ENCODE results near the gene INO80.

INO80 gene

DNA sequence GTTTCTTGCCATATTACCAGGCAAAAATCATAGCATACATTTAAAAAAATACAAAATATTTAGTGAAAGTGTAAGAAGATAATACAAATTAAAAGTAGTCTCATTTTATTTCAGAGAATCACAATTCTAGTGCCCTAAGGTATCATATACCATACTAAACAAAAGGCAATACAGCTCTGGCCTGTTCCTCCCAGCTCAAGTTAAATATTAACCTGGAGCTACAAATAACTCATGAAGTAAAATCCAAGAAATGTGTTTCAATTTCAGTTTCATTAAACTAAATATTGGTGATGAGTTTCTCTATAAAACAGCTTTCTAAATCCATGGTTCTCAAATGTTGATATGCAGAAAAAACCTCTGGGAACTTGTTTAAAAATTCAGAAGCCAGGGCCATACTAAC is 67.7 kb downstream of the INO80 start:
- H3K9me3 Mint-ChIP-seq, result no peaks in the 10 kb centered on the region
- H3K27me3 Mint-ChIP-seq, result no peaks in the 10 kb centered on the region
- H3K4me3 Mint-ChIP-seq, result no peak overlapping the region
- no peak overlapping the region for H3K27ac Mint-ChIP-seq
- ATAC-seq (ENCODE audit: low read depth) (no peak), DNase-seq (ENCODE audit: low spot score in 2 of 2) (no peak)
- H3K36me3 Mint-ChIP-seq, result peaks cover 42% of the 10 kb centered on the region
- no peaks in the 10 kb centered on the region for H3K4me1 Mint-ChIP-seq

DNA sequence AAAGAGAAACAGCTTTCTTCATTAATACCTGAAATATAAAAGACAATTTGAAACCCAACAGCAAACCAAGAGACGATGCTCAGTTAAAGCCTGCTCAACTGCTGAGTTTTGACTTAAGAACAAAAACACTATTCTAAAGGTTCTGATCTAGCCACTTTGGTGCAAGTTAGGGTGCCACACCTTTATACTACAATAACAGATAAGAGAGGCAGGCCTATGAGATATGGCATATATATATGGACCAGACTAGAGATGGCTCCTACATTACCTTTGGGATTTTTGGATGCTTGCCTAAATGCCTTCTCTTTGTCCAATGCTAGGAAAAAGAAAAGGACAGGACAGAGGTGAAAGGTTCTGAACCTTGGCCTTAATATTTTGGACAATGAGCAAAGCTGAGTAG is 68.6 kb downstream of the INO80 start:
- no peaks in the 10 kb centered on the region for H3K9me3 Mint-ChIP-seq
- no peaks in the 10 kb centered on the region for H3K27me3 Mint-ChIP-seq
- no peak overlapping the region for H3K4me3 Mint-ChIP-seq
- H3K27ac Mint-ChIP-seq, result no peak overlapping the region
- no peak for ATAC-seq (ENCODE audit: low read depth)
- DNase-seq (ENCODE audit: low spot score in 2 of 2), result no peak
- no peaks in the 10 kb centered on the region for H3K4me1 Mint-ChIP-seq
- peaks cover 42% of the 10 kb centered on the region for H3K36me3 Mint-ChIP-seq

DNA sequence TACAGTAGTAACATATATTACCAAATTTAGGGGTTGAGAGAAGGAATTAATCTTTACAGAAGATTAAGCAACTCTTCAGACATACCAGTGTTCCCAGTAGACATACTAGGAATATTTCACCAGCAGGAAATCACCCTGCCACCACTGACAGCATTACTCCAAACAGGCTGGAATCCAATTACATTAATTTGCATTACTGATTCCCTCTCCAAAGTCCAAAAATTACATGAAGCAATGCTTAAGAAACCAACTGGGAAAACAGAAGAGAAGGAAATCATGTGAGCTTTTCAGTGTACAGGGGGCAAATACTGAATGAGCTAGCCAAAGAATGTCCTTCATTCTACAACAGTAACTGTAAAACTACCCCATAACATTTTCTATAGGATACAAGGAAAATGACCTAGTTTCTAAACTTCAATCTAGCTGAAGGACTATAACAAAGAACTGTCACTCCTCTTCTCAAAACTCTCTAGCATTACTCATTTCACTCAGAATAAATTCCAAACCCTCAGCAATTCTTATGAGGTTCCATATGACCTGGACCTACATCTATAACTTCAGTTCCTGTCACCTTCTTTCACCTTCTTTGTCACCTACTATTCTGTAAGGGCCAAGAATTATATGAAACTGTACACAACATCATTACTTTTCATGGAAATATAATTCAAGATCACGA is 72.7 kb downstream of the INO80 start:
- peaks cover 32% of the 10 kb centered on the region for H3K36me3 Mint-ChIP-seq

DNA sequence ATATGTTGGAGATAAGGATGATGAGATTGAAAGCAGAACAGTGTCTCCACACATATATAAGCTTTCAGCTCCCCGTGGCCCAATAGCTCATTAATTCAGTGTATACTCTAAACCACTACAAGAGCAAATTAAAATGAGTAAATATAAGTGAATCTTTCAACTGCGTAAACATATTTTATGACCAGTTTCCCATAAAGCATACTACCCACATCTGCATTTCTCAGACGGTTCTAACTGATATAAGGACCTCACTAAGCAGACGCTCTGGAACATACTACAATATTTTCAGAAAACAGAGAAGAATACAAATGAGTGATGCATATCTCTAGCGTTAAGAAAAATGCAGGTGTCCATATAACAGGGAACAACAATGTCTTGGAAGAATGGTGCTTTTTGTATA is 73.2 kb downstream of the INO80 start:
- no peaks in the 10 kb centered on the region for H3K27me3 Mint-ChIP-seq

More for the DNA sequence above, 72.7 kb downstream of the INO80 start:
- Mint-ChIP-seq H3K27me3 (no peaks in the 10 kb centered on the region), H3K9me3 (no peaks in the 10 kb centered on the region), H3K4me1 (no peaks in the 10 kb centered on the region), H3K4me3 (no peak overlapping the region), H3K27ac (peak overlapping the region; percentile 65)
- DNase-seq (ENCODE audit: low spot score in 2 of 2), result no peak
- no peak for ATAC-seq (ENCODE audit: low read depth)

DNA sequence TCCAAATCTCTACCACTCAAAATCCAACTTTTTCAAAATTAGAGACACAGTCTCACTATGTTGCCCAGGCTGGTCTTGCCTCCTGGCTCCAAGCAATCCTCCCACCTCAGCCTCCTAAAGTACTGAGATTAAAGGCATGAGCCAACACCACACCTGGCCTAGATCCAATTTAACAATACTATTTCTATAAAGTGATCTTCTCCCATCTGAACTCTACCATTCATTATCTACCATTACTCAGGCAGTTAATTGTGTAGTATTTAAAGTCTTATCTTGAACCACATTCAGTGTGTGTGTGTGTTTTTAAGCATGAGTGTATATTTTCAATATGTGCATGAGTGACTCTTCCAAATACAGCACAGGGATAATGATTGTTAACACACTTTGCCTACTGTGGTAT is 77.0 kb downstream of the INO80 start:
- Mint-ChIP-seq H3K4me3 (no peak overlapping the region), H3K27ac (no peak overlapping the region), H3K36me3 (peaks cover 28% of the 10 kb centered on the region), H3K9me3 (no peaks in the 10 kb centered on the region), H3K4me1 (no peaks in the 10 kb centered on the region), H3K27me3 (no peaks in the 10 kb centered on the region)
- DNase-seq (ENCODE audit: low spot score in 2 of 2), result no peak
- no peak for ATAC-seq (ENCODE audit: low read depth)

More for the DNA sequence above, 73.2 kb downstream of the INO80 start:
- H3K4me3 Mint-ChIP-seq, result no peak overlapping the region
- H3K27ac Mint-ChIP-seq, result no peak overlapping the region
- ATAC-seq (ENCODE audit: low read depth) (no peak), DNase-seq (ENCODE audit: low spot score in 2 of 2) (no peak)
- no peaks in the 10 kb centered on the region for H3K9me3 Mint-ChIP-seq
- no peaks in the 10 kb centered on the region for H3K4me1 Mint-ChIP-seq
- H3K36me3 Mint-ChIP-seq, result peaks cover 32% of the 10 kb centered on the region

DNA sequence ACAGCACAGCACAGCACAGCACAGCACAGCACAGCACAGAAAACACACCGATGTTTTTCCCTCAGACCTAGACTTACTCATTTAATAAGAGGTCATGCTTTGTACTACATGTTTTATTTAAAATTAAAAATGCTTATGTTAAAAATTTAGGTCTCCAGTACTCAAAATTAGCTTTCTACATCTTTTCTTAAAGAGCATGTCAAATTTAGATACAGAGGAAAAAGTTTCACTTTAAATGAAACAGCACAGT is 84.1 kb downstream of the INO80 start:
- Mint-ChIP-seq H3K4me3 (no peak overlapping the region), H3K9me3 (no peaks in the 10 kb centered on the region), H3K4me1 (peaks cover 2% of the 10 kb centered on the region), H3K36me3 (peaks cover 20% of the 10 kb centered on the region), H3K27me3 (no peaks in the 10 kb centered on the region), H3K27ac (no peak overlapping the region)
- DNase-seq (ENCODE audit: low spot score in 2 of 2) (no peak), ATAC-seq (ENCODE audit: low read depth) (no peak)

DNA sequence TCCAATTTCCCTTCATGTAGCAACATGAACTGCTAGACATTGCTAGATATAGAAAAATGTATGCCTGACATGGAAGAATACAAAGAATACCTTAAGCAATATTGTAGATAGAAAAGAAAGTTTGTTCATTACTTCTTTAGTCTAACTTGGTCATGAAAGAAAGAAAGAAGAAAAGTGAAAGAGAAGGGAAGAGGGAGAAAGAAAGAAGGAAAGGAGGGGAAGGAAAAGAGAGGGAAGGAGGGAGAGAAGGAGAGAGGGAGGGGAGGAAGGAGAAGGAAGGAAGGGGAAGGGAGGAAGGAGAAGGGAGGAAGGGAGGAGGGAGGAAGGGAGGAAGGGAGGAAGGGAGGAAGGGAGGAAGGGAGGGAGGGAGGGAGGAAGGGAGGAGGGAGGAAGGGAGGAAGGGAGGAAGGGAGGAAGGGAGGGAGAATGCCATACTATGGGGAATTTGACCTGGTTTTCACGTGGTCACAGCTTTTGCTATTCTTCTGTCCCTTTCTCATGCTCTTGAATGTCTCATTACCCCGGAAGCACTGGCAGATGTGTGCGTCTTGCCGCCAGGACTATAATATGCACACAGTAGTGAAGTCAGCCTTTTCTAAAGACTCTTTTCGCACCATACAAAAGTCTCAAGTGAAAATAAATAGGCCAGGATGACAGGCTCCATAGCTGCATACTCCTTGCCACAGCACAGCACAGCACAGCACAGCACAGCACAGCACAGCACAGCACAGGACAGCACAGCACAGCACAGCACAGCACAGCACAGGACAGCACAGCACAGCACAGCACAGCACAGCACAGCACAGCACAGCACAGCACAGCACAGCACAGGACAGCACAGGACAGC is 84.6 kb downstream of the INO80 start:
- Mint-ChIP-seq H3K4me3 (no peak overlapping the region), H3K4me1 (peaks cover 2% of the 10 kb centered on the region), H3K27ac (peak overlapping the region; percentile 68), H3K36me3 (peaks cover 24% of the 10 kb centered on the region), H3K9me3 (no peaks in the 10 kb centered on the region), H3K27me3 (no peaks in the 10 kb centered on the region)
- DNase-seq (ENCODE audit: low spot score in 2 of 2), result no peak
- ATAC-seq (ENCODE audit: low read depth), result no peak

DNA sequence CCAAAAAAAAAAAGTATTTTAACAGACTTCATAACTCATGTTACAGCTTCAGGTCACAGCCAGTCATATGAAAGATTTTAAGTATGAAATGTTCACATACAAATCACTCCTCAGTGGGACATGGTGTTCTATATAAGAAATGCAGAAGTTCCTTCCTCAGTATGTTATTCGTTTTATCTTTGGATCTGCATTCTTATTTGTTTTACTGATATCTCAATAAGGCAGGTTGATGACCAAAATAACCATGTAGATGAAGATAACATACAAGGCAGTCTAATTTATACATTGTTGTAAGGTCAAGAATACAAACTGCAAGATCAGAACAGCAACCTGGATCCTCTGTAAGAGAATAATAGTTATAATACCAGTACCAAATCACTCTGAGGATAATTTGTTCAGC is 87.2 kb downstream of the INO80 start:
- H3K27me3 Mint-ChIP-seq, result no peaks in the 10 kb centered on the region
- DNase-seq (ENCODE audit: low spot score in 2 of 2) (no peak), ATAC-seq (ENCODE audit: low read depth) (no peak)
- H3K4me3 Mint-ChIP-seq, result no peak overlapping the region
- H3K9me3 Mint-ChIP-seq, result no peaks in the 10 kb centered on the region
- H3K27ac Mint-ChIP-seq, result peak overlapping the region; percentile 45
- peaks cover 26% of the 10 kb centered on the region for H3K36me3 Mint-ChIP-seq
- peaks cover 2% of the 10 kb centered on the region for H3K4me1 Mint-ChIP-seq

DNA sequence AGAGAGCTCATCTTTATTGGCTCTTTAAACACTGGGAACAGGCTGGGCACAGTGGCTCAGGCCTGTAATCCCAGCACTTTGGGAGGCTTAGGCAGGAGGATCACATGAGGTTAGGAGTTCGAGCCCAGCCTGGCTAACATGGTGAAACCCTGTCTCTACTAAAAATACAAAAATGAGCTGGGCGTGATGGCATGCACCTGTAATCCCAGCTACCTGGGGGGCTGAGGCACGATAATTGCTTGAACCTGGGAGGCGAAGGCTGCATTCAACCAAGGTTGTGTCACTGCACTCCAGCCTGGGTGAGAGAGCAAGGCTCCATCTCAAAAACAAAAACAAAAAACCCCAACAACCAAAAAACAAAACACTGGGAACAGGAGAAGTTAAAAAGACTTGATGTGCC is 90.7 kb downstream of the INO80 start:
- Mint-ChIP-seq H3K9me3 (no peaks in the 10 kb centered on the region), H3K4me3 (no peak overlapping the region), H3K27me3 (no peaks in the 10 kb centered on the region), H3K4me1 (peaks cover 2% of the 10 kb centered on the region), H3K36me3 (peaks cover 21% of the 10 kb centered on the region), H3K27ac (peak overlapping the region; percentile 61)
- no peak for ATAC-seq (ENCODE audit: low read depth)
- DNase-seq (ENCODE audit: low spot score in 2 of 2), result no peak

DNA sequence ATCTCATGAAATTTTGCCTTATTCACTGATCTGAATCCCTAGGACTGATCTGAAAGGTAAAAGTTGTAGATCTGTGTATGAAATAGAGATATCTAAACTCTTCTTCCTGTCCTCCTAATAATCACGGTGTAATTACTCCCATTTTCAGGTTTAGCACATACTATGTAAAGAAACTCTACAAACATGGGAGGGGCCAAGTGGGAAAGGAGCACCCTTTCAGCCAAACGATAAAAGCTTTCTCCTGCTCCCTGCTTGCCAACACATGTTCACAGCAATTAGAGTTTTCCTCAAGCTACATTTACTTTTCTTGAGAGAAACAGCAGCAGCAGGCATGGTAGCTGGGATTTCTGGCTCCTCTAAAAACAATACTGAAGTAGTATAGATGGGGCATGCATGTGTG is 91.2 kb downstream of the INO80 start:
- H3K27ac Mint-ChIP-seq, result peak overlapping the region; percentile 9
- no peak for ATAC-seq (ENCODE audit: low read depth)
- no peaks in the 10 kb centered on the region for H3K27me3 Mint-ChIP-seq
- H3K4me1 Mint-ChIP-seq, result peaks cover 2% of the 10 kb centered on the region
- no peak for DNase-seq (ENCODE audit: low spot score in 2 of 2)
- peaks cover 21% of the 10 kb centered on the region for H3K36me3 Mint-ChIP-seq
- H3K4me3 Mint-ChIP-seq, result no peak overlapping the region
- no peaks in the 10 kb centered on the region for H3K9me3 Mint-ChIP-seq

DNA sequence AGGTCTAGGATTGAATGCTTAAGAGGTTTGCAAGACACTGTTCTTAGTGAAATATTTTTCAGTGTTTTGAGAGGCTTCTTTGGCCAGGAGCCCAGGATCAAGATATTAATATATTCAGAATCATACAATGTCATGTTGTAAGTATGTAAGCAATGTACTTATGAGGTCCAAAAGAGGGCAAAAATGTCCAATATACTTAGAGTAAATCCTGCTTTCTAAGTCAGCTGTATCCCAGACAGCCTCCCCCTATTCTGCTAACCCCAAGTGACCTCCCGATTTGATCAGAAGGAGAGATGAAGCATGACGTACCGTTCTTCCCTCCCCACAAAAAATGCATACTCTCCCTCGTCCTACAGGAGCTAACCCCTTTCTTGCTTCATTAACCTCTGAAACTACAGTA is 91.9 kb downstream of the INO80 start:
- Mint-ChIP-seq H3K36me3 (peaks cover 22% of the 10 kb centered on the region), H3K9me3 (no peaks in the 10 kb centered on the region), H3K27ac (peak overlapping the region; percentile 9), H3K4me3 (no peak overlapping the region), H3K4me1 (peaks cover 2% of the 10 kb centered on the region), H3K27me3 (no peaks in the 10 kb centered on the region)
- no peak for ATAC-seq (ENCODE audit: low read depth)
- no peak for DNase-seq (ENCODE audit: low spot score in 2 of 2)

DNA sequence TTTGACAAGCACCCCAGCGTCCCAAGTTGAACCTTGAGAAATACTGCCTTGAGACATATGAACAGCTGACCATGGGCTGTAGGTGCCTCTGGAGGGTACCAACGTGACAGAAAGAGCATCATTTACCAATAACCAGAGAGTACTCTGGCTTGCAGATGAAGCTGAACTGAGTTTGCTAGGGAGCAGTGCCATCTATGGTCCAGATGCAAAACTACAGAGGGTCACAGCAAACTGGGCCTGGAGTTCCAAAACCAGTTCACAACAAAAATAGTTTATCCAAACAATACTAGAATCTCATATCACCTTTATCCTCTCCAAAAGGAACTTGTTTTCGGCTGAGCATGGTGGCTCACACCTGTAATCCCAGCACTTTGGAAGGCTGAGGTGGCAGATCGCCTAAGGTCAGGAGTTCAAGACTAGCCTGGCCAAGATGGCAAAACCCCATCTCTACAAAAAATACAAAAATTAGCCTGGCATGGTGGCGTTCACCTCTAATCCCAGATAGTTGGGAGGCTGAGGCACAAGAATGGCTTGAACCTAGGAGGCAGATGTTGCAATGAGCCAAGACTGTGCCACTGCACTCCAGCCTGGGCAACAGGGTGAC is 93.5 kb downstream of the INO80 start:
- no peak overlapping the region for H3K4me3 Mint-ChIP-seq
- ATAC-seq (ENCODE audit: low read depth) (peak; percentile 74), DNase-seq (ENCODE audit: low spot score in 2 of 2) (peak; percentile 39 to 40)
- H3K36me3 Mint-ChIP-seq, result peaks cover 20% of the 10 kb centered on the region
- no peaks in the 10 kb centered on the region for H3K9me3 Mint-ChIP-seq
- peaks cover 3% of the 10 kb centered on the region for H3K4me1 Mint-ChIP-seq
- H3K27me3 Mint-ChIP-seq, result no peaks in the 10 kb centered on the region
- H3K27ac Mint-ChIP-seq, result no peak overlapping the region

DNA sequence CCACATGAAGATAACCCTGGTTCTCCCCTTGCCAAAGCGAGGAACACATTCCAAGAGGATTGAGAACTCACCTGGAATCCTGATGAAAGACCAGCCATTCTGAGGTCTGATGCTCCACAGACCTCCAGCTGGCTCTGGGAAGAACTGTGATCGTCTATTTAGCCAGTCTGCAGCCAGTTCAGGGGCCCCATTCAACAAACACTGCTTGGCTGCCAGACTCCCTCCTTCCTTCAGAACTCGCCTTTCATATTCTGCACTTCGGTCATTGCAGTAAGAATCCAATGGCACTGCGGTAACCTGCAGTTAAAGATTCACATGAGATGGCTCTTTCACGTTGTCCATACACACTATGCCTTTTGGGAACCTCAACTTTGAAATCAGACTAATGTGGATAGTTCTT is 95.3 kb downstream of the INO80 start:
- Mint-ChIP-seq H3K9me3 (no peaks in the 10 kb centered on the region), H3K4me3 (no peak overlapping the region), H3K27ac (no peak overlapping the region), H3K27me3 (no peaks in the 10 kb centered on the region), H3K4me1 (peaks cover 7% of the 10 kb centered on the region), H3K36me3 (peaks cover 17% of the 10 kb centered on the region)
- DNase-seq (ENCODE audit: low spot score in 2 of 2) (no peak), ATAC-seq (ENCODE audit: low read depth) (no peak)

DNA sequence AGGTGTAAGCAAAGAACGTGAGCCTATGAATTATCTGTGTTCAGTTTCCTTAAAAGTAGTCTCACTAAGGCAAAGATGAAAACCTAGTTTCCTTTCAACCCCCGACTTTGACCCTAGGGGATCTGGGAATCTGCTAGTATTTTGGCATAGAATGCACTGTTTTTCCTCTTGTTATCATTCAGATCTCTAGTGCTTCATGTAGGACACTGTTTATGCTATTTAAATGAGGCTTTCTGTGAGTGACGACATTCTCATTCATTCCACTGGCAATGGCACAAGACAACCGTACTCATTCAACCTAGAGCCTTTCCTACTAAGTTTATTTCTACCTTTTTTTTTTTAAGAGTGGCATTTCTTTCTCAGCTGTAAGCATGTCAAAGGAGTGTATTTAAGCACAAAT is 95.8 kb downstream of the INO80 start:
- no peak overlapping the region for H3K27ac Mint-ChIP-seq
- H3K4me3 Mint-ChIP-seq, result no peak overlapping the region
- DNase-seq (ENCODE audit: low spot score in 2 of 2) (no peak), ATAC-seq (ENCODE audit: low read depth) (no peak)
- no peaks in the 10 kb centered on the region for H3K9me3 Mint-ChIP-seq
- no peaks in the 10 kb centered on the region for H3K27me3 Mint-ChIP-seq
- H3K4me1 Mint-ChIP-seq, result peaks cover 7% of the 10 kb centered on the region
- peaks cover 14% of the 10 kb centered on the region for H3K36me3 Mint-ChIP-seq
